GM12878 (cell line): ENCODE results near the gene CYB5A. TPM values are rescaled to one million over a fixed set of nuclear protein-coding genes. Genes with fewer than 3 reads are reported as not detected.

Experiments used
- ATAC-seq: fragments of 200-7000 bp; cut with Tn5 transposase; 3 replicates; pipeline ENCODE4 v1.9.1; 2020; ENCODE audit warnings: mild to moderate bottlenecking, moderate library complexity
- BruUV-seq: library from RNA; stranded (reverse); fragments of 400-500 nt; replicated peaks from 2 replicates; lab custom pipeline; 2021; lab: Mats Ljungman, UMichigan
- CTCF ChIA-PET: fragments of 300-600 bp; sonication (Branson Sonifier 250); formaldehyde crosslinking; extraction: SDS; loops from one replicate; lab custom pipeline; 2021; ENCODE audit warnings: inconsistent platforms; lab: Yijun Ruan, JAX
- POLR2A ChIA-PET: fragments of 350-600 bp; formaldehyde crosslinking; extraction: SDS; loops from one replicate; lab custom pipeline; 2021; ENCODE audit warnings: inconsistent platforms; lab: Charles Lee
- RAD21 ChIA-PET: fragments of 300-600 bp; sonication (Branson Sonifier 250); formaldehyde crosslinking; loops from one replicate; lab custom pipeline; 2023; ENCODE audit warnings: antibody characterized with exemption; ENCODE audit not compliant: unreplicated experiment; lab: Charles Lee
- SMC1A ChIA-PET: fragments of 300-600 bp; sonication (Branson Sonifier 250); formaldehyde crosslinking; loops from one replicate; lab custom pipeline; 2023; ENCODE audit not compliant: unreplicated experiment, uncharacterized antibody; lab: Charles Lee
- DNase-seq: peaks from one replicate; pipeline ENCODE4 v3.0.0-alpha.2; 2011; ENCODE audit warnings: low read depth, low spot score
- FAIRE-seq: peaks from 3 replicates; lab custom pipeline; 2011; peaks lifted over from hg19 to GRCh38; lab: Jason Lieb, UNC
- H2AFZ ChIP-seq: 2 replicates; pipeline ENCODE4 v1.6.0; 2011; ENCODE audit warnings: low read depth, low read length, control low read depth; ENCODE audit not compliant: control insufficient read depth
- H3K27ac ChIP-seq: 2 replicates; pipeline ENCODE4 v1.5.1; 2011; ENCODE audit warnings: control low read depth; ENCODE audit not compliant: control insufficient read depth, insufficient read depth
- H3K27me3 ChIP-seq, 2 experiments: replicated peaks in 1 of 2; 2 replicates each; pipeline versions ENCODE4 v1.6.0 to v1.6.1; 2011; ENCODE audit warnings: low read length in 1 of 2; ENCODE audit not compliant: control insufficient read depth in 2 of 2, insufficient read depth in 2 of 2
- H3K36me3 ChIP-seq, 2 experiments: 2 replicates each; pipeline ENCODE4 v1.5.1; 2011; ENCODE audit warnings: low read length in 1 of 2; ENCODE audit not compliant: control insufficient read depth in 2 of 2, insufficient read depth in 2 of 2
- H3K4me1 ChIP-seq: 2 replicates; pipeline ENCODE4 v1.6.1; 2011; ENCODE audit warnings: mild to moderate bottlenecking, low read length, moderate library complexity, mixed read lengths; ENCODE audit not compliant: control insufficient read depth, insufficient read depth
- H3K4me2 ChIP-seq: 2 replicates; pipeline ENCODE4 v1.6.0; 2011; ENCODE audit warnings: control low read depth; ENCODE audit not compliant: control insufficient read depth, insufficient read depth
- H3K4me3 ChIP-seq: fragments of 200-600 bp; sonication (generic); 2 replicates; pipeline ENCODE4 v1.5.1; 2016
- H3K79me2 ChIP-seq: 2 replicates; pipeline ENCODE4 v1.6.0; 2011; ENCODE audit warnings: low read length; ENCODE audit not compliant: control insufficient read depth, insufficient read depth
- H3K9ac ChIP-seq: 2 replicates; pipeline ENCODE4 v1.8.0; 2011; ENCODE audit warnings: low read length, control low read depth, mixed read lengths; ENCODE audit not compliant: control insufficient read depth, insufficient read depth
- H3K9me3 ChIP-seq: replicated peaks from 3 replicates; pipeline ENCODE4 v1.5.1; 2011; ENCODE audit warnings: mild to moderate bottlenecking, low read length; ENCODE audit not compliant: control insufficient read depth, insufficient read depth
- H4K20me1 ChIP-seq: 2 replicates; pipeline ENCODE4 v1.6.0; 2011; ENCODE audit not compliant: control insufficient read depth, insufficient read depth
- BCL11A ChIP-seq: IDR thresholded peaks from 2 replicates; pipeline ENCODE4 v1.6.1; 2011; ENCODE audit warnings: low read depth, low read length
- CBX5 ChIP-seq: sonication (generic); IDR thresholded peaks from 2 replicates; pipeline ENCODE4 v1.6.1; 2016; ENCODE audit warnings: low read depth, moderate library complexity, mild to moderate bottlenecking, inconsistent platforms
- E2F4 ChIP-seq: IDR thresholded peaks from 2 replicates; pipeline ENCODE4 v1.6.1; 2012; ENCODE audit warnings: low read depth, low read length, improper control_type of control experiment
- E2F8 ChIP-seq: fragments of 450-650 bp; IDR thresholded peaks from 2 replicates; pipeline ENCODE4 v1.6.1; 2018; ENCODE audit warnings: mild to moderate bottlenecking, low read depth, moderate library complexity; ENCODE audit not compliant: partially characterized antibody
- HDAC2 ChIP-seq: fragments of 200-600 bp; sonication (generic); IDR thresholded peaks from 2 replicates; pipeline ENCODE4 v1.6.1; 2017
- HDGF ChIP-seq: fragments of 450-650 bp; IDR thresholded peaks from 2 replicates; pipeline ENCODE4 v1.6.1; 2016; ENCODE audit warnings: antibody characterized with exemption
- NR2C1 ChIP-seq: fragments of 450-650 bp; IDR thresholded peaks from 2 replicates; pipeline ENCODE4 v1.6.1; 2017; ENCODE audit warnings: antibody characterized with exemption, mild to moderate bottlenecking, moderate library complexity
- RELA ChIP-seq: fragments of 450-650 bp; IDR thresholded peaks from 2 replicates; pipeline ENCODE4 v1.8.0; 2014; ENCODE audit warnings: borderline replicate concordance; ENCODE audit not compliant: partially characterized antibody
- RUNX3 ChIP-seq: IDR thresholded peaks from 2 replicates; pipeline ENCODE4 v1.6.1; 2012; ENCODE audit warnings: low read length, inconsistent platforms
- SREBF2 ChIP-seq: IDR thresholded peaks from 2 replicates; pipeline ENCODE4 v1.6.1; 2012; ENCODE audit warnings: mild to moderate bottlenecking, low read length
- SRF ChIP-seq, 2 experiments: IDR thresholded peaks; 2 replicates each; pipeline ENCODE4 v1.6.1; 2011; ENCODE audit warnings: low read depth in 2 of 2, low read length in 2 of 2, mild to moderate bottlenecking in 1 of 2, moderate library complexity in 1 of 2
- STAT3 ChIP-seq: IDR thresholded peaks from 2 replicates; pipeline ENCODE4 v1.6.1; 2011; ENCODE audit warnings: low read depth, low read length, improper control_type of control experiment
- TCF7 ChIP-seq: IDR thresholded peaks from 2 replicates; pipeline ENCODE4 v1.6.1; 2014; ENCODE audit warnings: antibody characterized with exemption, borderline replicate concordance
- ZBTB40 ChIP-seq: fragments of 450-650 bp; IDR thresholded peaks from 2 replicates; pipeline ENCODE4 v1.6.1; 2016; ENCODE audit warnings: mild to moderate bottlenecking, moderate library complexity, borderline replicate concordance
- ZNF207 ChIP-seq: fragments of 450-650 bp; IDR thresholded peaks from 2 replicates; pipeline ENCODE4 v1.6.1; 2014; ENCODE audit warnings: antibody characterized with exemption, mild to moderate bottlenecking, borderline replicate concordance
- ZNF24 ChIP-seq: fragments of 450-650 bp; IDR thresholded peaks from 2 replicates; pipeline ENCODE4 v1.6.1; 2017; ENCODE audit warnings: antibody characterized with exemption, mild to moderate bottlenecking
- ZZZ3 ChIP-seq: IDR thresholded peaks from 2 replicates; pipeline ENCODE4 v1.6.1; 2011; ENCODE audit warnings: low read depth; ENCODE audit not compliant: control insufficient read depth, insufficient read length
- whole genome bisulfite sequencing: methylation state at CpG from one replicate; pipeline ENCODE4 v1.1.6; 2016; ENCODE audit warnings: low lambda C conversion rate; ENCODE audit not compliant: insufficient replicate concordance, insufficient coverage; ENCODE audit errors: missing lambda C conversion rate; 5-methylcytosine and 5-hydroxymethylcytosine counted together
- in situ Hi-C: fragments of 300-500 bp; cut with MboI; formaldehyde crosslinking; loops from 9 replicates; pipeline ENCODE4 v1.14.3; 2018; ENCODE audit warnings: mixed read lengths
- intact Hi-C: fragments of 100-400 bp; cut with micrococcal nuclease; formaldehyde crosslinking; loops from one replicate; pipeline ENCODE4 v1.14.2; 2022; ENCODE audit not compliant: unreplicated experiment
- polyA plus RNA-seq, 11 experiments: library from polyadenylated mRNA; depleted of rRNA in 4 of 11; unstranded in 6 of 11; stranded (reverse) in 5 of 11; fragments of >200 nt; fragmentation: Nextera tagmentation in 4 of 11; fragmentation: Illumina TruSeq in 1 of 11; extraction: Ambion mirVana in 4 of 11; extraction: Trizol in 1 of 11; gene quantifications; 1 replicate in 1 of 11; 2 replicates in 10 of 11; pipeline versions ENCODE4 v1.2.1 to v1.2.3, GENCODE V29; 2011 to 2016; ENCODE audit warnings: inconsistent platforms in 2 of 11, missing spikeins in 2 of 11, low read depth in 1 of 11
- total RNA-seq, 4 experiments: library from RNA; depleted of rRNA in 3 of 4; stranded (reverse); fragments of >200 nt in 3 of 4; fragmentation: Illumina TruSeq in 1 of 4; extraction: Trizol in 1 of 4; gene quantifications; 2 replicates each; pipeline versions ENCODE4 v1.2.1 to v1.2.3, GENCODE V29; 2013 to 2021

Gene CYB5A
- total and polyA plus RNA-seq, 10 of the 15 experiments (the other 5 are each of a cell fraction or from before 2014, with no cell fraction given) = 60.2 to 129 (median 103) TPM

GRCh38 chr18:74288730-74289129 lies 3.0 kb downstream of the CYB5A start:
- no peak overlapping the region for H3K4me2 ChIP-seq
- FAIRE-seq (no peak), DNase-seq (no peak), ATAC-seq (no peak)
- BruUV-seq = no TSS peak
- no peaks in the 10 kb centered on the region; the same call in 2 of the 3 replicates for H3K9me3 ChIP-seq
- no peaks in the 10 kb centered on the region for H3K36me3 ChIP-seq
- H3K4me3 ChIP-seq = no peak overlapping the region
- no peak overlapping the region for H3K27ac ChIP-seq
- in situ Hi-C loops = no loop called here
- H3K4me1 ChIP-seq = peaks cover 3% of the 10 kb centered on the region
- CTCF ChIA-PET = interaction anchor here (1.5 kb wide), 1 partner anchor 25 kb away, joined by 3 read pairs; no protein-coding TSS in a partner anchor
- no peak overlapping the region for H2AFZ ChIP-seq
- no peak overlapping the region for H3K9ac ChIP-seq
- POLR2A ChIA-PET = interaction anchor here (1.0 kb wide), 1 partner anchor 12 kb away, joined by 3 read pairs; no protein-coding TSS in a partner anchor
- RAD21 ChIA-PET = no interaction called here
- SMC1A ChIA-PET = interaction anchor here (0.7 kb wide), 1 partner anchor 25 kb away, joined by 4 read pairs; no protein-coding TSS in a partner anchor
- H3K79me2 ChIP-seq = peaks cover 5% of the 10 kb centered on the region; the same call in 1 of the 2 replicates
- no peaks in the 10 kb centered on the region for H4K20me1 ChIP-seq
- H3K27me3 ChIP-seq = no peaks in the 10 kb centered on the region
- intact Hi-C loops = no loop called here
- WGBS = 92% methylated on average over 9 of the region's 9 CpGs
- TF ChIP-seq HDGF = no peak
- TF ChIP-seq CBX5 = no peak
- TF ChIP-seq ZBTB40 = no peak
- no peak for TF ChIP-seq E2F8
- TF ChIP-seq RELA = no peak
- no peak for TF ChIP-seq NR2C1
- TF ChIP-seq HDAC2 = no peak
- TF ChIP-seq STAT3 = no peak
- no peak for TF ChIP-seq ZNF207
- no peak for TF ChIP-seq SREBF2
- no peak for TF ChIP-seq SRF (IDR thresholded peaks at IDR 0.05; ENCODE audit: low read depth in 2 of 2, low read length in 2 of 2)
- no peak for TF ChIP-seq E2F4
- no peak for TF ChIP-seq BCL11A
- TF ChIP-seq RUNX3 = no peak
- no peak for TF ChIP-seq ZNF24
- TF ChIP-seq ZZZ3 = no peak
- TF ChIP-seq TCF7 = no peak
